ENCODE data around the gene TMEM132E. TPM values are rescaled to one million over a fixed set of nuclear protein-coding genes. Genes with fewer than 3 reads are reported as not detected.
A peak's percentile ranks its signal among the peaks of the same experiment; 100 is the strongest.

TMEM132E gene
- total RNA-seq, 1 experiment from 2014 or later = 0.42 TPM

- Histone ChIP-seq H3K9me3 (ENCODE audit: control insufficient read depth, low read depth, low read length) (no peaks in the 10 kb centered on the region), H3K79me1 (ENCODE audit: insufficient read depth, low read depth, low read length, poor library complexity, severe bottlenecking) (no peaks in the 10 kb centered on the region), H3K18ac (ENCODE audit: insufficient read length, low read depth, low read length) (no peak overlapping the region), H3K4me1 (ENCODE audit: insufficient read depth, low read length) (no peaks in the 10 kb centered on the region), H3K23me2 (ENCODE audit: insufficient read length, low read depth, low read length, poor library complexity, severe bottlenecking) (no peaks in the 10 kb centered on the region), H2AK5ac (ENCODE audit: insufficient read length, low read length) (no peak overlapping the region), H4K5ac (ENCODE audit: insufficient read length, low read depth, low read length) (no peak overlapping the region), H2AFZ (ENCODE audit: low read length) (no peak overlapping the region), H3K27me3 (ENCODE audit: insufficient read depth, low read length) (no peaks in the 10 kb centered on the region), H2BK120ac (ENCODE audit: low read depth, low read length, poor library complexity, severe bottlenecking) (no peak overlapping the region), H3K56ac (ENCODE audit: insufficient read length, low read depth, low read length) (no peak overlapping the region), H2BK5ac (ENCODE audit: insufficient read length, low read length) (no peak overlapping the region), H2BK20ac (ENCODE audit: low read depth, low read length, poor library complexity, severe bottlenecking) (no peak overlapping the region), H3K79me2 (ENCODE audit: insufficient read depth, low read length) (no peaks in the 10 kb centered on the region), H3K4me2 (ENCODE audit: insufficient read depth, insufficient read length, low read length) (no peak overlapping the region), H3K23ac (ENCODE audit: insufficient read length, low read depth, low read length) (no peak overlapping the region), H3K9ac (ENCODE audit: extremely low read depth, insufficient read length, low read length) (no peak overlapping the region), H3K4ac (ENCODE audit: low read depth, low read length) (no peak overlapping the region), H3K27ac (ENCODE audit: insufficient read length, low read depth, low read length) (no peak overlapping the region), H2BK12ac (ENCODE audit: insufficient read length, low read depth, low read length) (no peak overlapping the region), H4K20me1 (ENCODE audit: control insufficient read depth, insufficient read depth, insufficient read length) (no peaks in the 10 kb centered on the region), H2BK15ac (ENCODE audit: low read depth, low read length) (no peak overlapping the region), H3K14ac (ENCODE audit: insufficient read depth, low read length) (no peak overlapping the region), H4K91ac (ENCODE audit: insufficient read length, low read depth, low read length) (no peak overlapping the region), H4K8ac (replicated peaks; ENCODE audit: insufficient read length, low read depth, low read length) (no peak overlapping the region), H3T11ph (ENCODE audit: low read length) (no peak overlapping the region)
- WGBS (ENCODE audit: extremely low coverage, insufficient read length, low lambda C conversion rate) = no CpG with 5 or more reads among the region's 8 CpGs
- Mint-ChIP-seq H3K4me3 (no peak overlapping the region), H3K27ac (no peak overlapping the region), H3K36me3 (ENCODE audit: insufficient read depth in 1 of 3, low read depth in 3 of 3) (no peaks in the 10 kb centered on the region), H3K4me1 (peaks cover 6 to 13% of the 10 kb centered on the region in 2 experiments), H3K9me3 (no peaks in the 10 kb centered on the region), H3K27me3 (ENCODE audit: low read depth) (peaks cover 68% of the 10 kb centered on the region)
- peak; percentile 68 for DNase-seq
- TF ChIP-seq CTCF (conservative IDR thresholded peaks at IDR 0.05) = peak; percentile 98
Measured at GRCh38 chr17:34542700-34543336, 36.6 kb upstream of the TMEM132E start.
